Endothelial cell of umbilical vein (primary cell): ENCODE data around the gene DGCR2. TPM values are rescaled to one million over a fixed set of nuclear protein-coding genes. Genes with fewer than 3 reads are reported as not detected.

ENCODE experiments used
- BruUV-seq: library from RNA; stranded (reverse); fragments of 400-500 nt; replicated peaks from 2 replicates; lab custom pipeline; 2021; lab: Mats Ljungman, UMichigan
- CTCF ChIA-PET: fragments of 300-600, 350-600 bp; sonication (Branson Sonifier 250); formaldehyde crosslinking; loops from one replicate; lab custom pipeline; 2021; ENCODE audit warnings: antibody characterized with exemption, inconsistent platforms; lab: Charles Lee
- POLR2A ChIA-PET: fragments of 300-600, 350-600 bp; sonication (Branson Sonifier 250); formaldehyde crosslinking; loops from one replicate; lab custom pipeline; 2021; ENCODE audit warnings: antibody characterized with exemption, inconsistent platforms; lab: Charles Lee
- DNase-seq: peaks from one replicate; pipeline ENCODE4 v3.0.0-alpha.2; 2011; ENCODE audit warnings: low read depth, low spot score
- FAIRE-seq: peaks from 2 replicates; lab custom pipeline; 2011; peaks lifted over from hg19 to GRCh38; lab: Jason Lieb, UNC
- H2AFZ ChIP-seq: 2 replicates; pipeline ENCODE4 v1.6.0; 2012; ENCODE audit warnings: low read depth, low read length, control low read depth, inconsistent platforms
- H3K27ac ChIP-seq: 2 replicates; pipeline ENCODE4 v1.5.1; 2011; ENCODE audit warnings: low read depth, mild to moderate bottlenecking, control low read depth, low read length, moderate library complexity; ENCODE audit not compliant: insufficient read depth
- H3K27me3 ChIP-seq, 2 experiments: 2 replicates each; pipeline versions ENCODE4 v1.6.0 to v1.6.1; 2011; ENCODE audit warnings: low read length in 2 of 2, mixed read lengths in 1 of 2; ENCODE audit not compliant: control insufficient read depth in 2 of 2, insufficient read depth in 2 of 2
- H3K36me3 ChIP-seq, 2 experiments: 2 replicates in 1 of 2; 3 replicates in 1 of 2; pipeline ENCODE4 v1.5.1; 2011; ENCODE audit warnings: low read length in 2 of 2, mild to moderate bottlenecking in 1 of 2, moderate library complexity in 1 of 2; ENCODE audit not compliant: control insufficient read depth in 2 of 2, insufficient read depth in 2 of 2; ENCODE audit errors: extremely low read depth in 1 of 2
- H3K4me1 ChIP-seq: 3 replicates; pipeline ENCODE4 v1.5.1; 2011; ENCODE audit warnings: mild to moderate bottlenecking, low read length; ENCODE audit not compliant: control insufficient read depth, insufficient read depth; ENCODE audit errors: extremely low read depth
- H3K4me2 ChIP-seq: 2 replicates; pipeline ENCODE4 v1.6.1; 2011; ENCODE audit warnings: low read length, control low read depth, mixed read lengths; ENCODE audit not compliant: insufficient read depth
- H3K4me3 ChIP-seq, 3 experiments: fragments of 200-600 bp in 1 of 3; sonication (generic), shearing (Covaris generic) in 1 of 3; replicated peaks in 1 of 3; 2 replicates each; pipeline ENCODE4 v1.5.1; 2011 to 2016; ENCODE audit warnings: control low read depth in 3 of 3, low read length in 3 of 3, mild to moderate bottlenecking in 2 of 3, inconsistent platforms in 1 of 3, low read depth in 1 of 3, moderate library complexity in 1 of 3; ENCODE audit not compliant: insufficient read depth in 1 of 3
- H3K79me2 ChIP-seq: 2 replicates; pipeline ENCODE4 v1.6.0; 2012; ENCODE audit warnings: low read length, inconsistent platforms; ENCODE audit not compliant: control insufficient read depth, insufficient read depth
- H3K9ac ChIP-seq: replicated peaks from 2 replicates; pipeline ENCODE3; 2011; ENCODE audit warnings: low read length, control low read depth; ENCODE audit not compliant: insufficient read depth; ENCODE audit errors: extremely low read depth
- H3K9me1 ChIP-seq: replicated peaks from 3 replicates; pipeline ENCODE4 v1.6.0; 2011; ENCODE audit warnings: mild to moderate bottlenecking, low read length; ENCODE audit not compliant: control insufficient read depth, insufficient read depth; ENCODE audit errors: extremely low read depth
- H3K9me3 ChIP-seq: replicated peaks from 2 replicates; pipeline ENCODE4 v1.5.1; 2012; ENCODE audit warnings: low read length, inconsistent platforms; ENCODE audit not compliant: control insufficient read depth, insufficient read depth
- H4K20me1 ChIP-seq: replicated peaks from 2 replicates; pipeline ENCODE3; 2011; ENCODE audit warnings: mild to moderate bottlenecking, low read length; ENCODE audit not compliant: control insufficient read depth, insufficient read depth; ENCODE audit errors: extremely low read depth
- CTCF ChIP-seq, 2 donors: IDR thresholded peaks; 1 replicate in 1 of 2; 2 replicates in 1 of 2; pipeline ENCODE4 v1.5.1; 2011; ENCODE audit warnings: low read length in 2 of 2, mild to moderate bottlenecking in 2 of 2, moderate library complexity in 2 of 2, control low read depth in 1 of 2, inconsistent platforms in 1 of 2, low read depth in 1 of 2; ENCODE audit not compliant: insufficient read depth in 1 of 2; ENCODE audit errors: extremely low read depth in 1 of 2
- EZH2 ChIP-seq: IDR thresholded peaks from 2 replicates; pipeline ENCODE4 v1.6.1; 2012; ENCODE audit warnings: borderline replicate concordance, low read depth, mild to moderate bottlenecking, moderate library complexity, low read length, inconsistent platforms; ENCODE audit not compliant: severe bottlenecking
- FOS ChIP-seq: IDR thresholded peaks from 2 replicates; pipeline ENCODE4 v1.6.1; 2011; ENCODE audit warnings: mild to moderate bottlenecking, low read length, moderate library complexity, borderline replicate concordance; ENCODE audit not compliant: insufficient read depth
- GATA2 ChIP-seq: IDR thresholded peaks from 2 replicates; pipeline ENCODE4 v1.7.0; 2011; ENCODE audit warnings: low read depth, mild to moderate bottlenecking, moderate library complexity, mixed read lengths, low read length; ENCODE audit not compliant: insufficient read length, insufficient read depth
- JUN ChIP-seq: IDR thresholded peaks from 2 replicates; pipeline ENCODE4 v1.6.1; 2011; ENCODE audit warnings: borderline replicate concordance, low read depth; ENCODE audit not compliant: insufficient read length, insufficient read depth
- MAX ChIP-seq: IDR thresholded peaks from 2 replicates; pipeline ENCODE4 v1.6.1; 2011; ENCODE audit not compliant: insufficient read depth, insufficient read length
- MYC ChIP-seq: IDR thresholded peaks from one replicate; pipeline ENCODE4 v1.6.1; 2011; ENCODE audit warnings: mild to moderate bottlenecking, low read depth, low read length
- POLR2A ChIP-seq: IDR thresholded peaks from 2 replicates; pipeline ENCODE4 v1.6.1; 2012; ENCODE audit warnings: low read depth, mild to moderate bottlenecking, control low read depth, low read length
- POLR2AphosphoS5 ChIP-seq: IDR thresholded peaks from 2 replicates; pipeline ENCODE4 v1.6.1; 2012; ENCODE audit warnings: low read depth, mild to moderate bottlenecking, control low read depth, low read length, moderate library complexity; ENCODE audit not compliant: insufficient read depth
- dilution Hi-C: fragments of 300-500 bp; cut with MboI; formaldehyde crosslinking; loops from one replicate; pipeline ENCODE4 v1.15.0; 2019; ENCODE audit warnings: low sequenced_read_pairs; ENCODE audit not compliant: extremely low pct_ligation_motif_present
- intact Hi-C: fragments of 100-400 bp; cut with micrococcal nuclease; formaldehyde crosslinking; loops from one replicate; pipeline ENCODE4 v1.10.0; 2022
- polyA plus RNA-seq, 4 experiments: library from polyadenylated mRNA; depleted of rRNA in 3 of 4; stranded (reverse) in 3 of 4; unstranded in 1 of 4; fragments of >200 nt; gene quantifications; 2 replicates each; pipeline versions ENCODE4 v1.2.1 to v1.2.3, GENCODE V29; 2011 to 2012; ENCODE audit warnings: missing spikeins in 1 of 4
- total RNA-seq: library from RNA; stranded (reverse); gene quantifications from 2 replicates; pipeline ENCODE4 v1.2.3, GENCODE V29; 2021

The DGCR2 gene
- total and polyA plus RNA-seq, 2 donors (not counting 3 experiments of a cell fraction or from before 2014, with no cell fraction given) = 44.8 to 51.2 TPM

- no peaks in the 10 kb centered on the region for H3K9me3 ChIP-seq
- H3K4me1 ChIP-seq = peaks cover 18% of the 10 kb centered on the region
- ChIA-PET POLR2A (no interaction called here), CTCF (no interaction called here)
- no peaks in the 10 kb centered on the region for H4K20me1 ChIP-seq
- H3K36me3 ChIP-seq = no peaks in the 10 kb centered on the region
- no peaks in the 10 kb centered on the region for H3K27me3 ChIP-seq
- no peak for DNase-seq
- H3K27ac ChIP-seq = no peak overlapping the region
- TF ChIP-seq POLR2A (no peak), EZH2 (no peak), JUN (no peak), CTCF (IDR thresholded peaks at IDR 0.05; ENCODE audit: extremely low read depth in 1 of 2, insufficient read depth in 1 of 2, low read depth in 1 of 2, low read length in 2 of 2) (no peak), POLR2AphosphoS5 (no peak), MAX (no peak), MYC (no peak), GATA2 (no peak), FOS (no peak)
- H2AFZ ChIP-seq = no peak overlapping the region
- no peak overlapping the region for H3K4me2 ChIP-seq
- no peak overlapping the region for H3K9ac ChIP-seq
- intact Hi-C loops (no loop called here), dilution Hi-C loops (no loop called here)
- no TSS peak for BruUV-seq
- no peaks in the 10 kb centered on the region for H3K9me1 ChIP-seq
- no peak for FAIRE-seq
- H3K4me3 ChIP-seq = no peak overlapping the region
- no peaks in the 10 kb centered on the region for H3K79me2 ChIP-seq
Observed at GRCh38 chr22:19082793-19083192, 39.4 kb downstream of the DGCR2 start.
